K562 (cell line): Measurements from ENCODE around the gene DPM1. TPM values are rescaled to one million over a fixed set of nuclear protein-coding genes. Genes with fewer than 3 reads are reported as not detected.

ENCODE experiments used
- CC2D1A ChIP-seq: fragments of 450-650 bp; IDR thresholded peaks from 2 replicates; pipeline ENCODE4 v1.6.1; 2017; ENCODE audit warnings: mild to moderate bottlenecking
- E4F1 ChIP-seq: fragments of 250-450 bp; sonication (Bioruptor Pico); IDR thresholded peaks from 2 replicates; pipeline ENCODE4 v1.5.0; 2021; ENCODE audit warnings: mild to moderate bottlenecking, borderline replicate concordance
- MGA ChIP-seq: fragments of 450-650 bp; IDR thresholded peaks from 2 replicates; pipeline ENCODE4 v1.6.1; 2016; ENCODE audit warnings: mild to moderate bottlenecking, moderate library complexity
- SMARCA5 ChIP-seq: fragments of 450-650 bp; IDR thresholded peaks from 2 replicates; pipeline ENCODE4 v1.6.1; 2016
- TBP ChIP-seq: optimal IDR thresholded peaks from 2 replicates; pipeline ENCODE3; 2011; ENCODE audit warnings: low read depth, low read length, improper control_type of control experiment
- YBX1 ChIP-seq: fragments of 450-650 bp; IDR thresholded peaks from 2 replicates; pipeline ENCODE4 v1.7.1; 2016; ENCODE audit warnings: mild to moderate bottlenecking
- ZBTB49 ChIP-seq: sonication (generic); formaldehyde crosslinking; IDR thresholded peaks from 2 replicates; pipeline ENCODE4 v1.8.0; 2022; ENCODE audit warnings: missing genetic modification reagents, mild to moderate bottlenecking, borderline replicate concordance
- ZNF384 ChIP-seq: IDR thresholded peaks from 2 replicates; pipeline ENCODE4 v1.6.1; 2012; ENCODE audit warnings: low read depth, low read length, improper control_type of control experiment
- ZNF655 ChIP-seq: fragments of 250-450 bp; sonication (Bioruptor Pico); IDR thresholded peaks from 2 replicates; pipeline ENCODE4 v1.5.0; 2021
- polyA plus RNA-seq, 8 experiments: library from polyadenylated mRNA; depleted of rRNA in 4 of 8; stranded (reverse) in 5 of 8; unstranded in 3 of 8; fragments of >200 nt; fragmentation: Nextera tagmentation in 2 of 8; fragmentation: Illumina TruSeq in 1 of 8; extraction: Ambion mirVana in 2 of 8; extraction: Trizol in 1 of 8; gene quantifications; 2 replicates each; pipeline versions ENCODE4 v1.2.1 to v1.2.3, GENCODE V29; 2011 to 2014; ENCODE audit warnings: inconsistent platforms in 1 of 8, missing spikeins in 1 of 8
- total RNA-seq, 7 experiments: library from RNA; depleted of rRNA in 6 of 7; stranded (reverse); fragments of >200 nt in 6 of 7; fragmentation: Illumina TruSeq in 2 of 7; extraction: Trizol in 2 of 7; gene quantifications; 2 replicates each; pipeline versions ENCODE4 v1.2.1 to v1.2.3, GENCODE V29; 2011 to 2021; ENCODE audit warnings: low replicate concordance in 1 of 7

Gene DPM1
- total and polyA plus RNA-seq, 9 of the 15 experiments (the other 6 are each of a cell fraction or from before 2014, with no cell fraction given), result 75.2 to 190 (median 153) TPM

DNA sequence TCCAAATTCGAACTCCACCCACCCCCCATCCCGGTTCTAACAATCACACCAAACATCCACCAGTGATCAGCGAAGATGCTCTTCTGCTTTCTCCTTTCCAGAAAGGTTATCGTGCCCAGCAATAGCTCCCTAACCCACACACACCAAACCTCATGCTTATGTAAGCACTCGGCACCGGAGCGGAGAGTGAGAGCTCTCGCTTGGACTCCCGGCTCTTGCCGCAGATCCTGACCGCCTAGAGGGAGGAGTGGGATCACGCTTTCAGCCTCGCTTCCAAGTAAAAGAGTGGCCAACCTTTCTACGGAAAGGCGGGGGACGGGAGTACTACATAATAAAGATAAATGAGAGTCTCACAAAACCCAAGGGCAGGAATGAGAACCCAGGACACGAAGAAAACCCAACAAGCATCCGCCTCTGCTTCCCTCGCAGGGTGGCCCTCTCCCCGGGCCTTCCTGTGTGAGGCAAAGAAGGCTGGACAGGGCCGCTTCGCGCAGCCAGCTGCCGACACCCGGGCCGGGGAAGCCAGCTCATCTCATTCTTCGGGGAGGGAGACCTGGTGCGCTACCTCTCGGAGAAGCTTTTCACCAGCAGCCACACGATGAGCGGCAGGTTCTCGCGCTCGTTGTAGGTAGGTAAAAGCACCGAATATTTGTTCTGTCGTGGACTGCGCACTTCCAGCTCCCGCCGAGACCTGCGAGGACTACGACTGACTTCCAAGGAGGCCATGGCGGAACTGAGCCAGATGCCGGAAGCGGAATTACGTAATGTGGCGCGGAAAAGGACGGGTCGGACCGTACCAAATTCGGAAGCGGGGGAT is at the start of gene DPM1 (continued):
- no peak for TF ChIP-seq E4F1 (CRISPR knock-in tag)
- TF ChIP-seq YBX1, result no peak
- TF ChIP-seq CC2D1A, result no peak
- no peak for TF ChIP-seq MGA
- TF ChIP-seq ZNF655 (CRISPR knock-in tag), result no peak
- TF ChIP-seq ZNF384, result no peak
- TF ChIP-seq SMARCA5, result no peak
- TF ChIP-seq TBP, result peak; percentile 98
- peak; percentile 64; the same call in 1 of the 2 replicates for TF ChIP-seq ZBTB49 (CRISPR knock-in tag)
